Middle frontal gyrus (tissue), 1 donor: ENCODE measurements around the gene SOSTDC1.

Experiments used
- DNase-seq: peaks from one replicate; pipeline ENCODE4 v3.0.0-alpha.2; 2015; ENCODE audit warnings: low spot score; ENCODE audit errors: extremely low spot score

SOSTDC1 gene

DNA sequence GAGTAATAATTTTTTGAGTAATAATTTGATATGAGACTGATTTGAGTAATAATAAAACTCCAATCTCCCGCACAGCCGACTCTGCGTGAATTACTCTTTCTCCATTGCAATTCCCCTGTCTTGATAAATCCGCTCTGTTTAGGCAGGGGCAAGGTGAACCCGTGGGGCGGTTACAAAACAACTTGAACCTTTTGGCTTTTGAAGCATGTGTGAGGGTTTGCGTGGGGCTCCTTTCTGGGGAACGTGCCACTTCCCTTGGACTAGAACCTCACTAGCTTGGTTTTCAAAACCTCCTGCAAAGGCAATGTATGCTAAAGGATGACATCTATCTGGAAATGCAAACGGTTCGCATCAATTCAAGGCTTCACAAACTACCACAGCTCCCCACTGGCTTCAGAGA lies 45.7 kb downstream of the SOSTDC1 start:
- no peak for DNase-seq

DNA sequence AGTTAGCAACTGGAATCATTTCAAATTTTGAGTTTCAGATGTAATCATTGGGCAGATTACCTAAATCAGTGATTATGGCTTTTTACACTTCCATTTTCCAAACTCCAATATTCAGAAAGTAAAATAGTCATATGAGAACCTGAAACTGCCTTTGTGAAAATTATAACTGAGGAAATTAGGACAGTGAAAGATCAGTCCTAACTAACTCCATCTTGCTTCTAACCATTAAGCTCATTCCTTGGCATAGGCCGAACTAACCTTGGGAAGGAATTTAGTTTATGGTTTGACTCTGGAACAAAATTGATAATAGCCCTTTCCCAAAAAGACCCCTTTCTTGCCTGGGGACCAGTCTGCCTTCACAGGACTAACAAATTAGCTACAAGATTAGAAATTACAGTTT lies 46.4 kb downstream of the SOSTDC1 start:
- no peak for DNase-seq

DNA sequence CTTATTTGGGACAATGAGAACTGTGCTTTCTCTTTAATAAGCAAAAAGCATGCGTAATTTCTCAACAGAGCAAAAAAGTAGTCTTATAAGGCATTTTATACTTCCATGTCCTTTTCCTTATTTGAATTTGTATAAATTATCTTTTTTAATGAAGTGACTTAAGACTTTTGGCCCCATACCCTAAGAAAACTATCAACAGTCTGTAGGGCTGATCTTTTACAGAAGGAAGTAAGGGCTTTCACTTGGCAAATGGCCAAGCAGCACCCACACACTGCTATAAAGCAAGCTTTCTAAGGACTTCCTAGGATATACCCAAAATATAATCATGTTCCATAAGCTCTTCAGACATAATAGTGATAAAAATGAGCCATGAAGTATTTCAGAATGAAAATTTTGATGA lies 47.6 kb downstream of the SOSTDC1 start:
- no peak for DNase-seq

DNA sequence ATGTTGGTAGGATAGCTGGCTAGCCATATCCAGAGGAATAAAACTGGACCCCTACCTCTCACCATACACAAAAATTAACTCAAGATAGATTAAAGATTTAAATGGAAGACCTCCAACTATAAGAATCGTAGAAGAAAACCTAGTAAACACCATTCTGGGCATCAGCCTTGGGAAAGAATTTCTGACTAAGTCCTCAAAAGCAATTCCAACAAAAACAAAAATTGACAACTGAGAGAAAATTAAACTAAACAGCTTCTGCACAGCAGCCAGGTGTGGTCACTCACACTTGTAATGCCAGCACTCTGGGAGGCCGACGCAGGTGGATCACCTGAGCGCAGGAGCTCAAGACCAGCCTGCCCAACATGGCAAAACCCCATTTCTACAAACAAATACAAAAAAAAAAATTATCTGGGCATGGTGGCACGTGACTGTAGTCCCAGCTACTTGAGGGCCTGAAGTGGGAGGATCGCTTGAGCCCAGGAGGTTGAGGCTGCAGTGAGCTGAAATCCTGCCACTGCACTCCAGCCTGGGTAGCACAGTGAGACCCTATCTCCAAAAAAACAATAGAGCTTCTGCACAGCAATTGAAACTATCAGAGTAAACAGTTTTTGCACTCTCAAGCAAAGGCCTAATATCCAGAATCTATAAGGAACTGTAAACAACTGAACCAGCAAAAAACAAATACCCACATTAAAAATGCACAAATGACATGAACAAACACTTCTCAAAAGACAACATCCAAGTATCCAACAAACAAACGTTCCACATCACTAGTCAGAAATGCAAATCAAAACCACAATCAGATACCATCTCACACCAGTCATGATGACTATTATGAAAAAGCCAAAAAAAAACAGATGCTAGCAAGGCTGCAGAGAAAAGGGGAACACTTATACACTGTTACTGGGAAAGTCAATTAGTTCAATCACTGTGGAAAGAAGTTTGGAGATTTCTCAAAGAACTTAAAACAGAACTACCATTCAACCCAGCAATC lies 49.0 kb downstream of the SOSTDC1 start:
- DNase-seq = no peak

DNA sequence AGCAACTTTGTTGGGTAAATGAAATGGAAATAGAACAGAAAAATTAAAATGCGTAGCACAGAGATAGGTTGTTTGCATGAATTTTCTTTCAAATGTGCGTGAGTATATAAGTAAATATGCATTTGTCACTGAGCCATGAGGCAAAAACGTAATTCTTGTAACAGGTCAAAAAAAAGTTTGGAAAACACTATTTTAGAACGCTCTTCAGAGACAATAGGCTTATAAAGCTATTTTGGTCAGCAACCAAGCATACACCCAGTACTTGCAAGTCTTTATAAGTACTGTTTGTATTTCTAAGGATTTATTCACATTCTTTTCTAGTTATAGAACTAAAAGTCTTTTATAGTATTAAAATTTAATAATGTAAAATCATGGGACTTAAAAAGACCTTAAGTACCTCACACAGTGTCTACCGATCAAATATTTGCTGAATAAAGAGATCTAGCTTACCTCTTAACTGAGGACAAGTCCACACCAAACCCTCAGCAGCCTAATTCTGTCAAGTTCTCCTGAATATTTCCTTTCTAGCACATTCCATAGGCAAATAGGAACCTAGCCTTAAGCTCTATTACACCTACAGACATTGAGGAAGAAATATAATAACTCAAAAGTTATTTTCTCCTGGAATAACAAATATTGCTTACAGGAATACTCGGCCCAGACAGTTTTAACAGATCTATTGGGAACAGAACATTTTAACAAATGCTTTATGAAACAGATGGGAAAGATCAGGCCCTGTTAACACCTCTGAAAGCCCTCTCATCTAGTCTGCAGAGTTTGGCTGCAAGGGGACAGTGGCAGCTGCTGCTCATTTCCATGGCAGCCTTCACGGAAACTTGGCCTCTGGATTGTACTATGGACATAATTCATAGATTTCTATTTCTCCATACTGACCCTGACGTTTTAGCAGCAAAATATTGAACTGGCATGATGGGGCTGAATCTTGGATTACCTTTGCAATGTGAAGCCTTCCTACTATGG lies 53.0 kb downstream of the SOSTDC1 start:
- no peak for DNase-seq
